HG03045 (cell line): ENCODE results near the gene DIDO1.
A peak's percentile ranks its signal among the peaks of the same experiment; 100 is the strongest.
"Not testable (repeated sequence)": the region's sequence is repeated elsewhere in the genome, so short reads cannot be mapped to it uniquely, and the experiment has no call there.

ENCODE experiments used
- ATAC-seq: cut with Tn5 transposase; IDR thresholded peaks from one replicate; pipeline ENCODE4 v1.9.1; 2021; ENCODE audit warnings: mild to moderate bottlenecking, moderate library complexity; ENCODE audit not compliant: unreplicated experiment

The DIDO1 gene

DNA sequence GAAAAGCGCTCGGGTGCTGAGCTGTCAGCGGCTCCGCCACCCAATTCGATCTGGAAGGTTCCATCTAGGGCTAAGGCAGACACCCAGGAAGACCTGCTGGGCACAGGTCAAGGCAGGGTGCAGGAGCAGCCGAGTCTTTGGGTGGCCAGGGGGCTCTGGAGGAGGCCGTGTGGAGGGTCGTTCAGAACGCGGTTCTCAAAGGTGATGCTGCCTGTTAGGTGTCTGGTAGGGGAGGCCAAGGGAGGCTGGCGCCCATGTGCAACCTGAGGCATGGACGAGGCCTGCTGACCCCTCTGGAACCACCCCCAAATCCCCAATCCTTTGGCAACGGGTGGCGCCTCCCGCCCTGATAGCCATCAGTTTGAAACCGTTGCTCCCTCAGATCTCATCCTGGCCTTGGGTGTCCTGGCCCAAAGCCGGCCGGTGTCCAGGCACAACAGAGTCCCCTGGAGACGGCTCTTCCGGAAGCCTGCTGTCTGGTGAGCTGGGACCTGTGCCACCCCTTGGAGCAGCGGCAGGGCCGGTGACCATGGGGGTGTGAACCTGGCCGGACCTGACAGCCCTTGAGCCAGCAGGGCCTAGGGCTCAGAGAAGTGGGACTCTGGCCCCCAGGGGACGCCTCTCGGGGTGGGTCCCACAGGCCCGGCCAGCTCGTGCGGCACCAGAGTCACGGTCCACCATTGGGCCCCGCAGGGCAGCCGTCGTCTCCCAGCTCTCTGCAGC, 36.7 kb upstream of the DIDO1 start:
- ATAC-seq: no peak

DNA sequence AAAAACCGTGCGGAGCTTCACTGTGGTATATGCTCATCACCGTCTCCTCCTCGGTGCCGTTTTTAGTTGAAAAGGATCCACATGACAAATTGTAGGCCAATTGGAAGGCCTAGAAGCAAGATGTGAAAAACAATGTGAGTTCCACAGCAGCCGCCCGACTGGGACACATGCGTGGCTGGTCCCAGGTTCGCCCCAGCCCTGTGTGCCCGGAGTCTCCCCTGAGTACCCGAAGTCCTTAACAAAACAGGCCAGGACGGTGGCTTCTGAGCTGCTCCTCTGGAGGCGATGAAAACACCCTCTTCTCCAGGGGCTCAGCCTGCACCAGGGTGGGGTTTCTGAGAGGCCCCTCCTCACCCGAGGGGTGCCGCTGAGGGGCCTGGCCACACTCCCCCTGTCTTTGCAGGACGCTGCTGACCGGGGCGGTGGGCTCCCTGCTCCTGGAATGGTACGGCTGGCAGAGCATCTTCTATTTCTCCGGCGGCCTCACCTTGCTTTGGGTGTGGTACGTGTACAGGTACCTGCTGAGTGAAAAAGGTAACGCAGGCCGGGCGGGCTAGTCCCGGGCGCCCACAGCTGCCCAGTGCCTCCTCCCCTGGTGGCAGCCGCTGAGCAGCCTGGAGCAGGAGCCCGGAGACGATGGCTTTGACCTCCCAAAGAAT, 36.0 kb upstream of the DIDO1 start:
- ATAC-seq: no peak

DNA sequence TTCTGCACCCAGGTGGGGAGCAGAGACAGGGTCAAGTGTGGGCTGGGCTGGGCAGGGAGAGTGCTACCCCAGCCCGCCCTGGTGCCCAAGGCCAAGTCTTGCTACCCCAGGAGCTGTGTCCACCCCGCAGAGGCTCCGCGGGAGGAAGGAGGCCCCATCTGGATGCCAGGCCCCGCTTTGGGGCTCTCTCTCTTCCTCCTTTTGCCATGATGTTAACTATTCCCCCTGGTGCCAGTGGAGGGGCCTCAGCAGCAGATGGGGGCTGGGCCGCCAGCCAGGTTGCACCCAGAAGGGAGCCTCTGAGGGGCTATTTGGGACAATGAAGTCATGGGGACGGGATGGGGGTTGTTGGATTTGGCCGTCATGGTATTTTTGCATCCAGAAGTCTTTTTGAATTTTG, 35.5 kb upstream of the DIDO1 start:
- ATAC-seq: no peak

DNA sequence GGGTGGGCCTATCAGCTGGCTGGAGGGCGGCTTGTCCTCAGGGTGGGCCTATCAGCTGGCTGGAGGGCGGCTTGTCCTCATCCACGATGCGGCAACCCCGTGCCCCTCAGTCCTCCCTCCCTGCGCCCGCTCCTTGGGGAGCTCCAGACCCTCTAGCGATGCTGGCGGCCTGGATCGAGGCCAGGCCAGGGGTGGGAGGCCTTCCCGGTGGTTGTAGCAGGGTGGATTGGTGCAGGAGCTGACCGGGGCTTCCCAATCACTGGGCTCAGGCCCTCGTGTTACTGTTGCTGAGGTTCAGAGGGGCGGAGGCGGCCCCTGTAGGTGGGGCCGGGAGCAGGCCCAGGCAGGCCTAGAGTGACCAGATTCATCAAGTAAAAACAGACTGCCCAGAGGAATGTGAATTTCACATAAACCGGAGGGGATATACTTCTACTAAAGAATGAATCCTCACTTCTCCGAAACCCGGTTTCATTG, 35.0 kb upstream of the DIDO1 start:
- no peak for ATAC-seq

DNA sequence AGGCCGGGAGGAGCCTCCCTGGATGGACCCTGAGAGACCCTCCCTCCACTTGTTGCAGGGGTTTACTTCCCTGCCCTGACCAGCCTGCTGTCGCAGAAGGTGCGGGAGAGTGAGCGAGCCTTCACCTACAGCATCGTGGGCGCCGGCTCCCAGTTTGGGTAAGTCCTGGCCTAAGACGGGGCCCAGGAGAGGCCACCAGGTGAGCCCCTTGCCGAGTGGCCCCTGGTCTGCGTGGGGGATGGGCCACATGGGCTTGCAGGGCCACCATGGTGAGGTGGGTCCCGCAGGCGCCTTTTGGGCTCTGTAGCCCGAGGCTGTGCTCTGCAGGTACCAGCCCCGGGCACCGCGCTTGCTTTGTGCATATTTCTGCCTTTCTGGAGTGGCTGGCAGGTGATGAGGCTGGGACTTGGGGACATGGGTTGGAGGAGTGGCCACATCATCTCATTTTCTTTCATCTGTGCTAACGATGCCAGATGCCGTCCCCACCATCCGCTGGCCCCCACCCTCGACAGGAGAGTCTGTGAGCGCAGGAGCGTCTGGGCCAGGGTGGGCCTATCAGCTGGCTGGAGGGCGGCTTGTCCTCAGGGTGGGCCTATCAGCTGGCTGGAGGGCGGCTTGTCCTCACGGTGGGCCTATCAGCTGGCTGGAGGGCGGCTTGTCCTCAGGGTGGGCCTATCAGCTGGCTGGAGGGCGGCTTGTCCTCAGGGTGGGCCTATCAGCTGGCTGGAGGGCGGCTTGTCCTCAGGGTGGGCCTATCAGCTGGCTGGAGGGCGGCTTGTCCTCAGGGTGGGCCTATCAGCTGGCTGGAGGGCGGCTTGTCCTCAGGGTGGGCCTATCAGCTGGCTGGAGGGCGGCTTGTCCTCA, 34.4 kb upstream of the DIDO1 start:
- ATAC-seq: not testable (repeated sequence)

DNA sequence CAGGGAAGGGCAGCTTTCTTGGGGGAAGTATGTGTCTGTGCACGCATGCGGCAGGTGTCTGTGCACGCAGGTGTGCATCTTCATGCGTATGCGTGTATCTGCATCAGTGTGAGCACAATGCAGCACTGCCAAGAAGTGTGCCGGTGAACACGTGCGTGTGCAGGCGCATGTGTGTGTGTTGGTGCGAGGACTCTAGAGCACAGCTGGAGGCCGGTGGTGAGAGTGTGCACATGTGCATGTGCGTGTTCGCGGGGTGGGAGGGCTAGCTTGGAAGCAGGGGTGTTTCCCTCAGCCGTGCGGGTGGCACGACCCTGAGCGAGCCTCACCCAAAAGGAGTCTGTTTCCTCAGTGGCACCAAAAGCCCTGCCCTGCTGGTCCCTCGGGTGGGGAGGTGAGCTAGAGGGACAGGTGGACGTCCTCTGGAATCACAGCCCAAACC, 33.7 kb upstream of the DIDO1 start:
- no peak for ATAC-seq

DNA sequence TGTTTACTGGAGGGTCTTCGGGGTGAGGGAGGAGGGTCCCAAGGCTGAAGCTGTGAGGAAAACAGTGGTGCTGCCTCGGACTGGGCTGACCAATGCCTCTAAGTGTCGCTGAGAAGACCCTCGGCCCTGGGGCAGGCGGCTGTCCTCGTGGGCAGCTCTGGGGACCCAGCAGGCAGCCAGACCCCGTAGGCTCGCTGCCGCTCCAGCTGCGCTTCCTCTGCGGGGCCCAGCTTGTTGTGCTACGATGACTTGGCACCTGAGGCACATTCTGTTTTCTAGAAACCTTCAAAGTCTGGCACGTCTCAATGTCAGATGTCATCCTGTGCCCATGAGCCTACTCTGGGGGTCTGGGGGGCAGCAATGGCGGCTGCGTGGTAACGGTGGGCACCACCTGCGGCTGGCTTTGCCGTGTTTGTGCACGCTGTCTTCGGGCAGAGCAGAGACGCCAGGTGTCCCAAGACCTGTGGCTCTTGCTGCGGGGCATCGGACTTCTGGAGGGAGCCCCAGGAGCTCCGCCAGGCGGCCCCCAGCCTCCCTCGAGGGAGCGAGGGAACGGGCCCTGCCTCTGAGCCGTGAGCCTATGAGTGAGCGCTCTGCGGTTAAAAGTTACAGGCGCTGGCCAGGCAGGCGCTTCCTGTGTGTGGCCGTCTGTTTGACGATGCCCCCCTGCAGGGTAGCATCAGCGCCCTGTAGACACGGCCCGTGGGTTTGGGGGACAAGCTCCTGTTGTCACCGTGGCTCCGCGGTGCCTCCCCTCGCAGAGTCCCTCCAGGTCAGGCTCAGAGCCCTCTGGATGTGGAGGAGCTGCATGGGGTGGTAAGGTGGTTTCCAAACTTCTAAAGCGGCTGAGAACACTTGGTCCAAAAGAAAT, 33.0 kb upstream of the DIDO1 start:
- no peak for ATAC-seq

DNA sequence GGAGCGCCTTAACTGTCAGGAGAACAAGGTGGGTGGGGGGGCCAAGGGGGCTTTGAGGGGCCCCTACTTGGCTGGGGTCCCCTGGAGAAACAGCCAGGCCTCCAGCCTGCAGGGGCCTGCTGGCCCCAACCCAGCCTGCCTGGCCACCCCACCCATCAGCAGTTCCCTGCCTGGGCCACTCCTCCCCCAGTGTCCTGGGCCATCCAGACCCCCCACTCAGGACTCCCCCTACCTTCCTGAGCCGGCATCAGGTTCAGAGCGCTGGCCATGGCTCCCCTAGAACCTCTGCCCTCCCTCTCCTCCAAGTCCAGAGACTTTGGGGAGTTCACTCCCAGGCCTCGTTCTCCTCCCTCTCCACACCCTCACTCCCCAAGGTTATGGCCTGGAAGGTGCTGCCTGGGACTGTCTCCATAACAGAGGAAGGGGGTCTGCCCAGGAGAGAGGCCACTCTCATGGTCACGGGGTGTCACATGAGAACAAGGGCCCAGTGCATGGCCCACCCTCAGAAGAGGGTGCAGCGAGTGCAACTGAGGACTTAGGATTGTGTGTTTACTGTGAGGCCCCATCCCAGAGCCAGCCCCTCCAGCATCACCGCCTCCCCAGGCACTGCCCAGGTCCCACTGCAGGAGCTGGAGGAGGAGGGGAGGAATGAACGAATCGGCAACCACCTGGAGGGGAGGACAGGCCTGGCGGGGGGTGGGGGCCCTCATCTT, 32.2 kb upstream of the DIDO1 start:
- no peak for ATAC-seq

DNA sequence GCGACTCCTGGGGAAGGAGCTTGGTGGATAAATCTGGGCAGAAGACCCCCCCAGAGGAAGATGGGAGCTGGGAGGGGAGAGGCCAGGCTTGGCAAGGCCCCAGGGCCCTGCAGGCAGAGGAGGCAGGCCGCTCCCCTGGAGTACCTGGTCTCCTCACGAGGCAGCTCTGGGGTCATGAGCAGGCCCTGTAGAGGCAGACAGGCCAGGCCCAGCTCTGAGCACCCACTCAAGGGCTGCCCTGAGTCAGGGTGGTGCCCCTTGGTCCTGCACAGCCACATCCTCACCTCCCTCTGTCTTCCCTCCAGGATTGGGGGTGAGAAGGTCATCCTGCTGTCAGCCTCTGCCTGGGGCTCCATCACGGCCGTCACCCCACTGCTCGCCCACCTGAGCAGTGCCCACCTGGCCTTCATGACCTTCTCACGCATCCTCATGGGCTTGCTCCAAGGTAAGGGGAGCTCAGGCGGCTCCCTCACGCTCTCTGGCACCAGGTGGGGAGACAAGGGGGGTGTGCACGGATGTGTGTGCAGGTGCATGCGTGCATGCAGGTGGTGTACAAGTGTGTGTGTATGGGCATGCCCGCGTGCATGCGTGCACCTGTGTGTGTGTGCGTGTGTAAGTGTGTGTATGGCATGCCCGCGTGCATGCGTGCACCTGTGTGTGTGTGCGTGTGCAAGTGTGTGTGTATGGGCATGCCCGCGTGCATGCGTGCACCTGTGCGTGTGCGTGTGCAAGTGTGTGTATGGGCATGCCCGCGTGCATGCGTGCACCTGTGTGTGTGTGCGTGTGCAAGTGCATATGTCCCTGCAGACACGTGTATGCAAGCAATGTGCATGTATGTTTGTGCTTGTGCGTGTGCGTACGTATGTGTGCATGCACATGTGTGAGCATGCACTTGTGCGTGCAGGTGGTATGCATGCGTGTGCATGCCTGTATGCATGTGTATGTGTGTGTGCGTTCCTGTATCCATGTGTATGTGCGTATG, 31.1 kb upstream of the DIDO1 start:
- ATAC-seq: no peak

DNA sequence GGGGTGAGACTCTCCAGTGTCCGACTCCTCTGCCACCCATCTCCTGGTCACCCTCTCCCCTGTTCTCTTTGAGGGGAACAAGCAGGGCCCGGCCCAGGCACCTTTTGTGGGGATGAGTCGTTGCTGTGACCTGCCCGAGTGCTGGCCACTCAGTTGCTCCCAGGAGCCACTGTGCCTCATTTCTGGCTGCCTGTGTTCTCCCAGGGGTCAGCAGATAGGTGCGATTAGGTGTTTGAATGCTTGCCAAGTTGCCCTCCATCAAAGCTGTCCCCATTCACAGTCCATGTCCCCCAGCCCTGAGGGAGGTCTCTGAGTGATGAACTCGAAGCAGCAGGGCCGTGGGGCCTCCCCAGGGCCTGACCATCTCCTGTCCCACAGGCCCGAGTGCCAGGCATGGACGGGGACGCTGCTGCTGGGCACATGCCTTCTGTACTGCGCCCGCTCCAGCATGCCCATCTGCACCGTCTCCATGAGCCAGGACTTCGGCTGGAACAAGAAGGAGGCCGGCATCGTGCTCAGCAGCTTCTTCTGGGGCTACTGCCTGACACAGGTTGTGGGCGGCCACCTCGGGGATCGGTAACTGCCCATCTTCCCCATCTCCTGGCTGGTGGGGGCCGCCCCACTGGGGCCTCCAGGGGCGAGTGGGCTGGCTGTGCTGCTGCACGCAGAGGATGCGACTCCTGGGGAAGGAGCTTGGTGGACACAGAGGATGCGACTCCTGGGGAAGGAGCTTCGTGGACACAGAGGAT, 30.3 kb upstream of the DIDO1 start:
- ATAC-seq: no peak

DNA sequence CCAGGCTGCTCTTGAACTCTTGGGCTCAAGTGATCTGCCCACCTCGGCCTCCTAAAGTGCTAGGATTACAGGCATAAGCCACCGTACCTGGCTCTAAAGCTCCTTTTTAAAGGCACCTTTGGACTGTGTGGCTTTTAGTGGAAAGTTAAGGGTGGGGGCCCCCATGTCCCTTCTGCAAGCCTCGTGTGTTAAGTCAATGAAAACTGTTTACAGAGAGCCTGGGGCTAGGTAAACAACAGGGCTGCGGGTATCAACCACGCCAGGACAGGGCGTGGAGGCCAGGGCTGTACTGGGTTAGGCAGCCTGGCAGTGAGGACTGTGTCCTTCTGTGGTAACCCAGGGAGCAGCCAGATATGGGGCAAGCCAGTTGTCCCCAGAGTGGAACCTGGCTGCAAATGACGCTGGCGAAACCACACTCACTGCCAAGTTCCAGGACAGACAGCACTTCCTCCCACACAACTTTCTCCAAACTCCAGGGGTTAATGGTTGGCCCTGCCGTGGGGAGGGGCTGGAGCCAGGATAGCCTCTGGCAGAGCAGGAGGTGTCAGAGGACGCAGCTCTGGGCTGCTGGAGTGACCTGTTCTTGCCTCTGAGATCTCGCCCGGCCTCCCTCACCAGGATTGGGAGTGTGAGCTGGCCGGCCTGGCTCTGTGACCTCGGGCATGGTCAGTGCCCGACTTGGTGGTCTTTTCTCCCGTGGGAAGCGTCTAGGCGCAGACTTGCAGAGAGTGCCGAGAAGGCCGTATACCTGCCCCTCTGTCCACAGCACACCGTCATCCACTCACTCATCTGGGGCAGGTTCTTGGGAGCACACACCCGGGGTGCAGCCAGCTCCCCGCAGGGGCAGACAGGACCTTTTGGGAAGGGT, 29.4 kb upstream of the DIDO1 start:
- ATAC-seq: no peak

DNA sequence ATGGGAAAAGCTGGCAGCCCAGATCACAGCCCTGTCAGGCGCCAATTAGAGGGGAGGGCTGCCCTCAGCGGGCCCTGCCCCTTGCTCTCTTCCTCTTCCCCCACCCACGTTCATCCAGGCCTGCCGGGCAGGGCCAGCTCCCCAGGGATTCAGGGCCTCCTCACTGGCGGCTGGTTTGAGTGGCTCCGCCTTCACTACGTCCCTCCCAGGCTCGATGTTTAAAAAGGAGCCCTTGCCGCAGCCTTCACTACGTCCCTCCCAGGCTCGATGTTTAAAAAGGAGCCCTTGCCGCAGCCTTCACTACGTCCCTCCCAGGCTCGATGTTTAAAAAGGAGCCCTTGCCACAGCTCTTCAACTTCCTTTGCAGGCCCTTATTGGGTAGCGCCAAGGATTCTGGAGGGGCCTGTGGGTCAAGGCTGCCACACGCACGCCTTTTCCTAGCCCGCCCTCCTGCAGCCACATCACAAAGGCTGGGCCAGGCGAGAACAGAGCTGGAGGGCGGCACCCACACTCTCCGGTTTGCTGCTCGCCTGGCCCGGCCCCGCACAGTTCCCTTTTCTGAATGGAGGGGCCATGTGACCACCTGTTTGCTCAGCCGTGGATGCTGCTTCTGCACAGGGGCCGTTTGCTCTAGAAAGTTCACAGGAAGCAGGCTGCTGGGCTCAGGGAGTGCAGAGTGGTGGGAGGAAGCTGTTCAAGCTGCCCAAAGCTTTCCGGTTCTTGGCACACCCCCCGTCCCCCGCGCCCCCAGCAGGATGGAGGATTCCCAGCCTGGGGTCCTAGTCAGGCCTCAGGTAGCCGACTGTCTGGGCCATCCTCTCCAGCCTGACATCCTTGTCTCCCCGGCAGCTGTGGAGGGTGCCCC, 27.8 kb upstream of the DIDO1 start:
- peak; percentile 71 for ATAC-seq

DNA sequence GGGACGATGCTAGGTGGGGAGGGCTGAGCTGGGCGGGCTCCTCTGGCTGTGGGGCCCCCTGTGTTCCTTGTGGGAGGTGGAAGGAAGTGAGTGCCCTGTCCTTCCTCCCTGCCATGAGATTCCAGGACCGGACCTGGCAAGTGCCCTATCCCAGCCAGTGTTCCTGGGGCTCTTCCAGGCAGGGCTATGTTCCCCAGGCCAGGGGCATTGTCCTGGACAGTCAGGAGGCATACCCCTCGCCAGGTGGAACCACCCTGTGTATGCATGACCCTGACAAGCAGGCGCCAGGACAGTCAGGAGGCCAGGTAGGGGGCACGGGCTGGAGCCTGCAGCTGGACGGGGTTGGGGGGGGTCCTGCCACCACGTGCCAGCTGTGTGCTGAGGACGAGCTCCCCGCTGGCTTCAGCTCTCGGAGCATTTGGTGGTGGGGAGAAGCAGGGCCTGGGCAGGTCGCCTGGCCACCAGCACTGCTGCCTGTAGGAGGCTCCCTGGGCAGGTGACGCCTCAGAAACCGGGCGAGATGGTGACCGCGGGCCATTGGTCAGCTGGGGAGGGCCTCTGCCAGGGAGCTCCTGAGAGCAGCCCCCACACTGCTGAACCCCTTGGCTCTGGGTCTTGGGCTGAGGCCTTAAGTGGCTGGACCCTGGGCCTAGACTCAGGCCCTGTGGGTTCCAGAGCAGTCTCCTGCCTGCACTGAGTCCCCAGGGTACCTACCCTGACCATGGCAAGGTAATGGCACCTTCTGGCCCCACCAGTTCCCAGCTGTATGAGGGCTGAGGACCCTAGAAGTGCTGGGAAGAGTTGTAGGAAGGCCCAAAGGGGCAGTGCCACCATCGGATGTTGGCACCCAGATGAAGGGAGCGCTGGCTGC, 26.9 kb upstream of the DIDO1 start:
- no peak for ATAC-seq

DNA sequence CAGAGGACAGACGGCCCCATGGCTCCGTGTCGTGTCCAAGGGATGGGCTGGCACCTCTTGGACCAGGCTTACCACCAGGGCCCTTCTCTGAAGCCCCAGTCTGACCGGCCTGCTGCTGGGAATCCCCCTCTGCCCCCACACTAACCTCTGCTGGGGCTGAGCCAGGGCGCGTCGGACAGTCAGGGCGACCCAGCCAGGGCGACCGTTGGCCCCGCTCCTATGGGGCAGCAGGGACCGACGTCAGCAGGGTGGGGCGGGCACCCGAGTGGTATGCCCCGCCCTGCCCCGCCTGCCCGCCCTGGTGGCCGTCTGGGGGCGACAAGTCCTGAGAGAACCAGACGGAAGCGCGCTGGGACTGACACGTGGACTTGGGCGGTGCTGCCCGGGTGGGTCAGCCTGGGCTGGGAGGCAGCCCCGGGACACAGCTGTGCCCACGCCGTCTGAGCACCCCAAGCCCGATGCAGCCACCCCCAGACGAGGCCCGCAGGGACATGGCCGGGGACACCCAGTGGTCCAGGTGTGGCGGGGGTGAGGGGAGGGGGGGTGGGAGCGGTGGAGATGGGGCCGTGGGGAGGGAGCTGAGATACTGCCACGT, 26.2 kb upstream of the DIDO1 start, which contains the start of gene SLC17A9:
Gene SLC17A9, plus strand, starts transcription at position 337 of the 595 bp plus-strand sequence. Its CDS starts 122 bp downstream, at position 459.
- peak; percentile 60 for ATAC-seq

DNA sequence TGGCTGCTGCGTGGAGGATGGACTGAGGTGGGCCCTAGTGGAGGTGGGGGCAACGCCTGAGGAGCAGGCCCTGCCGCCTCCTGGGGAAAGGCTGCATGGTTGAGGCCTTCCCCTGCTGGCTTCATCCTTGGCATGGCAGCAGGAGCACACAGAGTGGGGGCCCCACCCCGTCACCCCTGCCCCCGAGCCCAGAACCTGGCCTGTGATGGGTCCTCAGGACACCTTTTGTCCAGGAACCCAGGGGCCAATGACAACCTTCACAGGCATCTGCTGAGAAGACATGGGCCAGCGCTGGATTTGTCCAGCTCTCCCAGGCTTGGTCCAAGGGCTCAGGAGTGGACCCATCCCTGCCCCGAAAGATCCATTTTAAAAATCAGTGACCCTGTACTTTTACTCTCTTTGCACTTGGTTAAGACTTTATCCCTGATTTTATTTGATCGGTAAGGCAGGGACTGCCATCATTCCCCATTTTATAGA, 25.6 kb upstream of the DIDO1 start:
- no peak for ATAC-seq
